Vagina (tissue), 2 donors: ENCODE measurements around the gene MAD1L1.

Experiments used
- POLR2A ChIP-seq, 2 donors: fragments of 450-650 bp; IDR thresholded peaks; one replicate each; pipeline ENCODE4 v1.6.1; 2017; ENCODE audit warnings: antibody characterized with exemption in 2 of 2, mild to moderate bottlenecking in 2 of 2, moderate library complexity in 2 of 2
- TF ChIP-seq, protein P1 (sequence below), 3 experiments: fragments of 450-650 bp in 2 of 3; fragments of 200-600 bp in 1 of 3; sonication (generic) in 1 of 3; IDR thresholded peaks; one replicate each; pipeline ENCODE4 v1.5.1; 2017 to 2019; ENCODE audit warnings: antibody characterized with exemption in 3 of 3, mild to moderate bottlenecking in 2 of 3, moderate library complexity in 2 of 3

DNA sequence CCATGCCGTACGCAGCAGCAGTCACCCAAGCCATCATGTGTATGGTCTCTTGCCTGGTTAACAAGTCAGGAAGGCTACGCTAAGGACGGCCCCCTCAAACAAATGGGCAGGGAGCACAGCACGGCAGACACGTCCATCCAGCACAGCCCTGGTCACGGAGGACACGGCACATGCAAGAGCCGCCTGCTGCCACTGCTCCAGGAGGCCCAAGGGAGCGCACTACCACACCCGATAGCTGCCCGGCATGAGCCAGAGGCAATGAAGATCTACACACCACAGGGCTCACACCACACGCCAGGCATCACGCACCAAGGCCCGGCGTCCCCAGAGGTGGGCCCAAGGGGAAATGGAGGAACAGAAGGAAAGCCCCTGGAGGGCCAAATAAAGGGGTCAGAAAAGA is 134.2 kb downstream of the MAD1L1 start:
- TF ChIP-seq, protein P1, sequence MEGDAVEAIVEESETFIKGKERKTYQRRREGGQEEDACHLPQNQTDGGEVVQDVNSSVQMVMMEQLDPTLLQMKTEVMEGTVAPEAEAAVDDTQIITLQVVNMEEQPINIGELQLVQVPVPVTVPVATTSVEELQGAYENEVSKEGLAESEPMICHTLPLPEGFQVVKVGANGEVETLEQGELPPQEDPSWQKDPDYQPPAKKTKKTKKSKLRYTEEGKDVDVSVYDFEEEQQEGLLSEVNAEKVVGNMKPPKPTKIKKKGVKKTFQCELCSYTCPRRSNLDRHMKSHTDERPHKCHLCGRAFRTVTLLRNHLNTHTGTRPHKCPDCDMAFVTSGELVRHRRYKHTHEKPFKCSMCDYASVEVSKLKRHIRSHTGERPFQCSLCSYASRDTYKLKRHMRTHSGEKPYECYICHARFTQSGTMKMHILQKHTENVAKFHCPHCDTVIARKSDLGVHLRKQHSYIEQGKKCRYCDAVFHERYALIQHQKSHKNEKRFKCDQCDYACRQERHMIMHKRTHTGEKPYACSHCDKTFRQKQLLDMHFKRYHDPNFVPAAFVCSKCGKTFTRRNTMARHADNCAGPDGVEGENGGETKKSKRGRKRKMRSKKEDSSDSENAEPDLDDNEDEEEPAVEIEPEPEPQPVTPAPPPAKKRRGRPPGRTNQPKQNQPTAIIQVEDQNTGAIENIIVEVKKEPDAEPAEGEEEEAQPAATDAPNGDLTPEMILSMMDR (IDR thresholded peaks at IDR 0.05), result no peak
- no peak for TF ChIP-seq POLR2A (IDR thresholded peaks at IDR 0.05)
